Measurements from ENCODE around the gene TIGAR.

Gene TIGAR

GRCh38 chr12:4286771-4287317 lies 34.2 kb upstream of the TIGAR start:
- in situ Hi-C loops (cut with HindIII; ENCODE audit: low pct_unique_long_range_greater_than_20kb, low sequenced_read_pairs): no loop called here
- TF ChIP-seq JUND (IDR thresholded peaks at IDR 0.05; ENCODE audit: low read depth): no peak
- no peak for DNase-seq (ENCODE audit: low read depth in 1 of 2, low spot score in 1 of 2)

GRCh38 chr12:4287325-4288211 lies 33.4 kb upstream of the TIGAR start:
- no peak for TF ChIP-seq JUND (IDR thresholded peaks at IDR 0.05; ENCODE audit: low read depth)
- in situ Hi-C loops (cut with HindIII; ENCODE audit: low pct_unique_long_range_greater_than_20kb, low sequenced_read_pairs): no loop called here
- no peak for DNase-seq (ENCODE audit: low read depth in 1 of 2, low spot score in 1 of 2)

GRCh38 chr12:4288296-4289131 lies 32.5 kb upstream of the TIGAR start:
- no peak for DNase-seq (ENCODE audit: low read depth in 1 of 2, low spot score in 1 of 2)
- TF ChIP-seq JUND (IDR thresholded peaks at IDR 0.05; ENCODE audit: low read depth): no peak
- in situ Hi-C loops (cut with HindIII; ENCODE audit: low pct_unique_long_range_greater_than_20kb, low sequenced_read_pairs): no loop called here

GRCh38 chr12:4289231-4289878 lies 31.7 kb upstream of the TIGAR start:
- TF ChIP-seq JUND (IDR thresholded peaks at IDR 0.05; ENCODE audit: low read depth): no peak
- in situ Hi-C loops (cut with HindIII; ENCODE audit: low pct_unique_long_range_greater_than_20kb, low sequenced_read_pairs): no loop called here
- no peak for DNase-seq (ENCODE audit: low read depth in 1 of 2, low spot score in 1 of 2)

- no peak for DNase-seq (ENCODE audit: low read depth in 1 of 2, low spot score in 1 of 2)
- in situ Hi-C loops (cut with HindIII; ENCODE audit: low pct_unique_long_range_greater_than_20kb, low sequenced_read_pairs): no loop called here
- no peak for TF ChIP-seq JUND (IDR thresholded peaks at IDR 0.05; ENCODE audit: low read depth)
Measured at GRCh38 chr12:4289998-4290790, 30.8 kb upstream of the TIGAR start.

GRCh38 chr12:4292341-4293073 lies 28.5 kb upstream of the TIGAR start:
- no peak for TF ChIP-seq JUND (IDR thresholded peaks at IDR 0.05; ENCODE audit: low read depth)
- in situ Hi-C loops (cut with HindIII; ENCODE audit: low pct_unique_long_range_greater_than_20kb, low sequenced_read_pairs): no loop called here
- DNase-seq (ENCODE audit: low read depth in 1 of 2, low spot score in 1 of 2): no peak

- in situ Hi-C loops (cut with HindIII; ENCODE audit: low pct_unique_long_range_greater_than_20kb, low sequenced_read_pairs): no loop called here
- TF ChIP-seq JUND (IDR thresholded peaks at IDR 0.05; ENCODE audit: low read depth): no peak
- no peak for DNase-seq (ENCODE audit: low read depth in 1 of 2, low spot score in 1 of 2)
Measured at GRCh38 chr12:4293299-4293965, 27.6 kb upstream of the TIGAR start.

- DNase-seq (ENCODE audit: low read depth in 1 of 2, low spot score in 1 of 2): no peak
- no peak for TF ChIP-seq JUND (IDR thresholded peaks at IDR 0.05; ENCODE audit: low read depth)
- in situ Hi-C loops (cut with HindIII; ENCODE audit: low pct_unique_long_range_greater_than_20kb, low sequenced_read_pairs): no loop called here
Measured at GRCh38 chr12:4293966-4294505, 27.0 kb upstream of the TIGAR start.

GRCh38 chr12:4296751-4297150 lies 24.3 kb upstream of the TIGAR start:
- in situ Hi-C loops (cut with HindIII; ENCODE audit: low pct_unique_long_range_greater_than_20kb, low sequenced_read_pairs): no loop called here
- DNase-seq (ENCODE audit: low read depth in 1 of 2, low spot score in 1 of 2): no peak
- TF ChIP-seq JUND (IDR thresholded peaks at IDR 0.05; ENCODE audit: low read depth): no peak

GRCh38 chr12:4297617-4298016 lies 23.4 kb upstream of the TIGAR start:
- TF ChIP-seq JUND (IDR thresholded peaks at IDR 0.05; ENCODE audit: low read depth): no peak
- DNase-seq (ENCODE audit: low read depth in 1 of 2, low spot score in 1 of 2): no peak
- in situ Hi-C loops (cut with HindIII; ENCODE audit: low pct_unique_long_range_greater_than_20kb, low sequenced_read_pairs): no loop called here

All from T47D (cell line).